ENCODE data around the gene INPP5A. TPM values are rescaled to one million over a fixed set of nuclear protein-coding genes. Genes with fewer than 3 reads are reported as not detected.
A peak's percentile ranks its signal among the peaks of the same experiment; 100 is the strongest.

INPP5A gene
- total and polyA plus RNA-seq, 5 donors = 60.0 to 116 (median 97.8) TPM

DNA sequence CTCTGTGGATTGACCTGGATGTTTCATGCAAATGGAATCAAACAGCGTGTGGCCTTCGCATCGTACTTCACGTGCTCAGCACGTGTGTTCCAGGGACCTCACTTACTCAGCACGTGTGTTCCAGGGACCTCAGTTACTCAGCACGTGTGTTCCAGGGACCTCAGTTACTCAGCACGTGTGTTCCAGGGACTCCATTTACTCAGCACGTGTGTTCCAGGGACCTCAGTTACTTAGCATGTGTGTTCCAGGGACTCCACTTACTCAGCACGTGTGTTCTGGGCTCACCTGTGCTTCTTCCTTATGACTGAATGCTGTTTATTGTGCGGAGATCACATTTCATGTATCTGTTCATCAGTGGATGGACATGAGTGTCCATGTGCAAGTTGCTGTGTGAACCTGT, 22.0 kb downstream of the INPP5A start:
- Histone ChIP-seq H3K27ac (ENCODE audit: low read length) (no peak overlapping the region), H3K9me3 (ENCODE audit: control insufficient read depth, low read length) (no peaks in the 10 kb centered on the region), H3K4me1 (ENCODE audit: control insufficient read depth, insufficient read depth, low read length) (peaks cover 7% of the 10 kb centered on the region), H3K4me3 (ENCODE audit: low read length) (no peak overlapping the region), H3K27me3 (ENCODE audit: control insufficient read depth, insufficient read depth) (no peaks in the 10 kb centered on the region)
- ATAC-seq = no peak
- intact Hi-C loops (cut with DNase I) = no loop called here
- WGBS = 90% methylated on average over 11 of the region's 11 CpGs
- DNase-seq = no peak

DNA sequence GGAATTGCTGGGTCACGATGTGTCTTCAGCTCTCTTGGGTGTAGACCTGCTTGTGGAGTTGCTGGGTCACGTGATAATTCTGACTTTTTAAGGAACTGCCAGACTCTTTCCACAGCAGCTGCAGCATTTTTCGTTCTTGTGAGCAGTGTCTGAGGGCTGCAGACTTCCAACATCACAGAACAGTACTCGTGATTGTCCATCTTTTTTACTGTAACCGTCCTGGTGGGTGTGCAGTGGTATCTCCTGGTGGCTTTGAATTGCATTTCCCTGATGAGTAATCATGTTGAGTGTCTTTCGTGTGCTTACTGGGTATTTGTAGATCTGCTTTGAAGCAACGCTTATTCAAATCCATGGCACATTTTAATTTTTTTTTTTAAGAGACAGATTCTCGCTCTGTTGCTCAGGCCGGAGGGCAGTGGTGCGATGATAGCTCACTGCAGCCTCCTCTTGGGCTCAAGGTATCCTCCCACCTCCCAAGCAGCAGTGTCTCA, 22.7 kb downstream of the INPP5A start:
- intact Hi-C loops (cut with DNase I) = no loop called here
- no peak overlapping the region for H3K4me3 ChIP-seq (ENCODE audit: low read length)
- H3K4me1 ChIP-seq (ENCODE audit: control insufficient read depth, insufficient read depth, low read length) = no peaks in the 10 kb centered on the region
- no peaks in the 10 kb centered on the region for H3K27me3 ChIP-seq (ENCODE audit: control insufficient read depth, insufficient read depth)
- DNase-seq (peak in 1 of 3 donors; percentile 0), ATAC-seq (no peak)
- no peaks in the 10 kb centered on the region for H3K9me3 ChIP-seq (ENCODE audit: control insufficient read depth, low read length)
- H3K27ac ChIP-seq (ENCODE audit: low read length) = no peak overlapping the region
- 49% methylated on average over 10 of the region's 10 CpGs for WGBS

DNA sequence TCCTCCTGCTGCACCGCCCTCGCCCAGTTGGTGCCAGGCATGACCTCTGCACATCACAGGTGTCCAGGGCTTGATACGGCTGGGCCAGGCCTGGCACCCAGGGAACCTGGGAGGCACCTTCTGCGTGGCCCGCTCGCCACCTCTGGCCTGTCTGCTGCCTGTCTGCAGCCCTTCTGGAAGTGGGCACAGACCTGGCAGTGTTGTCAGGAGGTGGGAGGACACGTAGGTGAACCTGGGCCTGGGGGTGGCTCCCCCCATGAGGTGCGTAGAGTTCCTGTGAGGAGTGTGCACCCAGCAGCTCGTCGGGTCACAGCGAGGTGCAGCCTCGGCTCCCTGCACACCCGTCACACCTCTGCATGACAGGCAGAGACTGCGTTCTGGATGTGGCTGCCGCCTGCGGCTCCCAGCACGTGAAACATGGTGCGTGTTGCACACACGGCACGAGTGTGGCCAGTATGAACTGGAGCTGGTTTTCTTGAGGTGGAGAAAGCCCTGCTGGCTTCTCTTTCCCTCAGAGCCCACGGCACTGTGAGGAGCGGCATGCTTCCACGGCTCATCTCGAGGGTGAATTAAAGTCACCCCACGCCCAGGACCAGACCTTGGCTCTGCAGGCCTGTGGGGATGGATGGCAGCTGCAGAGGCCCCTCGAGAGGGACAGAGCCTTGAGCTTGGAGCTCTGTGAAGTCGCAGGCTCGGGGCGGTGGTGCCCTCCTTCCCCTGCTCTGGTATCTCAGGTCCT, 24.8 kb downstream of the INPP5A start:
- peak in 2 of 3 donors; percentile 33 to 47 for DNase-seq
- intact Hi-C loops (cut with DNase I) = no loop called here
- 96% methylated on average over 29 of the region's 29 CpGs for WGBS
- Histone ChIP-seq H3K4me1 (ENCODE audit: control insufficient read depth, insufficient read depth, low read length) (no peaks in the 10 kb centered on the region), H3K4me3 (ENCODE audit: low read length) (no peak overlapping the region), H3K27me3 (ENCODE audit: control insufficient read depth, insufficient read depth) (no peaks in the 10 kb centered on the region), H3K27ac (ENCODE audit: low read length) (no peak overlapping the region), H3K9me3 (ENCODE audit: control insufficient read depth, low read length) (no peaks in the 10 kb centered on the region)
- no peak for ATAC-seq

DNA sequence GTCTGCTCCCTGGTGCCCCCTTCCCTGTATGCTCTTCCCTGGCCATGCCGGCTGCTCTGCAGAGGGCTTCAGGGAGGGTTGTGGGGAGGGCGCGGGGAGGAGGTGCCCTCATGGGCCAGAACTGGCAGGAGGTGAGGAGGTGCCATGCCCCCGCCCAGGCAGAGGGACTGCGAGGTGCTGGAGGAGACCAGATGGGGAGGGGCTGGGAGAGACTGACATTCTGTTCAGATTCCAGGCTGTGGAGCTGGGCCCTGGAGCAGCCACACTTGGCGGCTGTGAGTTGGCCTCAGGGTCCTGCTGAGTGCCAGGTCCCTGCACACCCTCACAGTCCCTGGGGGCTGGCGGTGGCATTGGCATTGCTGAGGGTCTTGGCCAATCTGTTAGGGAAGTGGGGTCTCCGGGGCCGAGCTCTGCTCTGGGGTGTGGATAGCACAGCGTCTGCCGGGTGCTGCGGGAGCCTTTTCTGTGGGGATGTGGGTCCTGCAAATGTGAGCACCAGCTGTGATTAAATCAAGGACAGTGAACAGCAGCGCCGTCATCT, 25.4 kb downstream of the INPP5A start:
- Histone ChIP-seq H3K4me3 (ENCODE audit: low read length) (no peak overlapping the region), H3K4me1 (ENCODE audit: control insufficient read depth, insufficient read depth, low read length) (no peaks in the 10 kb centered on the region), H3K27ac (ENCODE audit: low read length) (no peak overlapping the region), H3K27me3 (ENCODE audit: control insufficient read depth, insufficient read depth) (no peaks in the 10 kb centered on the region), H3K9me3 (ENCODE audit: control insufficient read depth, low read length) (no peaks in the 10 kb centered on the region)
- intact Hi-C loops (cut with DNase I) = no loop called here
- peak in 1 of 3 donors; percentile 33 for DNase-seq
- no peak for ATAC-seq
- WGBS = 90% methylated on average over 14 of the region's 14 CpGs

DNA sequence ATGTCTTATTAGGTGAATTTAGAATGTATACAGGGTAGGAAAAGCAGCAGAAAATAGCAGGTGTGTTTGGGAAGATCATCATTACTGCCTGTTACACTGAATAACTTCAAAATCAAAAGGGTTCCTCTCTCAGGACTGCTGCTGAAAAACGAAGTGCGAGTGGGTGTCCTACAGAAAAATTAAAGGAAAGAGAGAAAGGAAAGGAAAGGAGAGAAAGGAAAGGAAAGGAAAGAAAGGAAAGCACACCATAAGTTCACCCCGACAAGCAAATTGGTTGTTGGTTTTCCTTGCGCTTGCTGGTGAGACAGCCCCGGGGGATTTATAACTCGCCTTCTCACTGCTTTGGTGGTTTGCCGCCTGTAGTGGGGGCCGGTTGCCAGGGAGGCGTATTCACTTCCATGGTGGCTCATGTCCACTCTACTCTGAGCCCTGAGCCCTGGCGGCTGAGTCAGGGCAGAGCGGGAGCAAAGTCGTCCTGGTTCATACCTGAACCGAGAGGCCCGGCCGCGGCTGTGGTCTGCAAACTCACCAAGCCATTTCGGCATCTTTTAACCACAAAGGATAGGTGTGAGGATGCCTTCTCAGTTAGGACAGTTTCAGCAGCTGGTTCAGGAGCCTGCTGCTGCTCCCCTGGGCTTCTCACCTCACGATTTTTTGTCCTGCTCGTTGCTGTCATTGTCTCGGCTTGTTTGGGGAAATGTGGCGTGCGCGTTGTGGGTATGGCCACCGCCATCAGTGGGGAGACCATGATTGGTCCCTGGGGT, 26.1 kb downstream of the INPP5A start:
- intact Hi-C loops (cut with DNase I) = no loop called here
- DNase-seq = peak in 1 of 3 donors; percentile 43

DNA sequence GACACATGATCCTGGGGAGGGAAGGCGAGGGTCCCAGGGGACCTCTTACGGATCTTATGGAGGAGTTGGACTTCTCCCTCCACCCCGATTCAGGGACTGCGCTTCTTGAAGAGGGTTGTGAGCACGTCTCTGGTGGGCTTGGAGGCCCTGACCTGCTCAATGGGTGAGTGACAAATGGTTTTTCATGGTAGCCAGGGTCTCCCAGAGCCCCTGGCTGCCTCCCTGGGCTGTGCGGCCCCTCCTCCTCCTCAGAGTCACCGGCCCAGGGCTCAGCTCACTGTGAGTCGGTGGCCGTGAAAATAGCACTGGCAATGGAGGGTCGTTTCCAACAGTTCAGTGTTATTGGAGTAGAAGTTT, 26.6 kb downstream of the INPP5A start:
- DNase-seq = peak in 1 of 3 donors; percentile 25
- peak in 1 of 2 donors; percentile 8 for ATAC-seq

More for the DNA sequence above, 26.1 kb downstream of the INPP5A start:
- H3K4me3 ChIP-seq (ENCODE audit: low read length) = no peak overlapping the region
- H3K27me3 ChIP-seq (ENCODE audit: control insufficient read depth, insufficient read depth) = no peaks in the 10 kb centered on the region
- no peaks in the 10 kb centered on the region for H3K4me1 ChIP-seq (ENCODE audit: control insufficient read depth, insufficient read depth, low read length)
- 90% methylated on average over 24 of the region's 24 CpGs for WGBS
- no peaks in the 10 kb centered on the region for H3K9me3 ChIP-seq (ENCODE audit: control insufficient read depth, low read length)
- no peak overlapping the region for H3K27ac ChIP-seq (ENCODE audit: low read length)
- no peak for ATAC-seq

DNA sequence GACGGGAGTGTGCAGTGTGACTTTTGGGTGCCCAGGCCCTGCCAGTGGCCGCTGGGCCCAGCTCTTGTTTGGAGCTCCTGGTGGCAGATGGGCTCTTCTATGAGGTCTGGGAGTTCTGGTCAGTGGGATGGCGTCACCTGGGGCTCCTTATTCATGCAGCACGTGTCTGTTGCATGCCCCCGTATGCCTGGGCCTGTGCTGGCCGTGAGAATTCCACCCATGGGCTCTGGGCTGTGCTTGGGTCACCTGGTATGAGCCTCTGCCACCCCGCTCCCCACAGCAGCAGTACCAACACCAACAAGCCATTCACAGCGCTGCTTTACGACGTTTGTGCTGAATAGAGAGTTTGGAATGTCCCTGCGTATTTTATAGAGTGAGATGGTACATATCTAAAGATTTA, 27.1 kb downstream of the INPP5A start:
- 90% methylated on average over 11 of the region's 11 CpGs for WGBS
- H3K9me3 ChIP-seq (ENCODE audit: control insufficient read depth, low read length) = no peaks in the 10 kb centered on the region
- DNase-seq (peak in 1 of 3 donors; percentile 44), ATAC-seq (no peak)
- H3K27me3 ChIP-seq (ENCODE audit: control insufficient read depth, insufficient read depth) = no peaks in the 10 kb centered on the region
- intact Hi-C loops (cut with DNase I) = no loop called here
- no peak overlapping the region for H3K4me3 ChIP-seq (ENCODE audit: low read length)
- no peaks in the 10 kb centered on the region for H3K4me1 ChIP-seq (ENCODE audit: control insufficient read depth, insufficient read depth, low read length)
- H3K27ac ChIP-seq (ENCODE audit: low read length) = no peak overlapping the region

More for the DNA sequence above, 26.6 kb downstream of the INPP5A start:
- no peaks in the 10 kb centered on the region for H3K9me3 ChIP-seq (ENCODE audit: control insufficient read depth, low read length)
- no peaks in the 10 kb centered on the region for H3K4me1 ChIP-seq (ENCODE audit: control insufficient read depth, insufficient read depth, low read length)
- intact Hi-C loops (cut with DNase I) = no loop called here
- H3K27me3 ChIP-seq (ENCODE audit: control insufficient read depth, insufficient read depth) = no peaks in the 10 kb centered on the region
- WGBS = 88% methylated on average over 10 of the region's 10 CpGs
- no peak overlapping the region for H3K27ac ChIP-seq (ENCODE audit: low read length)
- no peak overlapping the region for H3K4me3 ChIP-seq (ENCODE audit: low read length)

DNA sequence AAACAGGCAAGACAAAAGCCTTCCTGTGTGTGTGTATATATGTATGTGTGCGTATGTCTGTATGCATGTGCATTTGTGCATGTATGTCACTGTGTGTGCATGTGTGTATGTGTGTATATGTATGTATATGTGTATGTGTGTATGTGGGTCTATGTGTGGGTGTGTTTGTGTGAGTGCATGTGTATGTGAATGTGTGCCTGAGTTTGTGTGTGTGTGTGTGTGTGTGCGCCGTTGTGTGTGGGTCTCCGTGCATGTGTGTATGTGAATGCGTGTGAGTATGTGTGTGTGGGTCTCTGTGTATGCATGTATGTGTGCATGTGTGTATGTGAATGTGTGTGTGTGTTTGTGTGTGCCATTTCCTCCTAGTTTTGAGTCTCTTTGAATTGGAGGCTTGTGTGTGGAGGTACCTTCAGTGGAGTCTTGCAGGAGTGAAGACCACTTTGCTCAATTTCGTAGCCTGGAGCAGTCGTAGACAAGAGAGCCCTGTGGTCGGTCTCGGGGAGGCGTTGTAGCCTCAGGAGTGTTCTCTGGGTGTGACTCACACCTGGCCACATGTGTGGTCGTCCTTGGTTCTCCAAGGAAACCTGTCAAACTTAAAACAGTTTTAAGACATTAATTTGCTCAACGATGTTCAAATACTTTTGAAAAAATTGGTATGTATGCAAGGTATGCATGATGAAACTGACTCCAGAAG, 28.1 kb downstream of the INPP5A start:
- Histone ChIP-seq H3K27me3 (ENCODE audit: control insufficient read depth, insufficient read depth) (no peaks in the 10 kb centered on the region), H3K9me3 (ENCODE audit: control insufficient read depth, low read length) (no peaks in the 10 kb centered on the region), H3K4me1 (ENCODE audit: control insufficient read depth, insufficient read depth, low read length) (no peaks in the 10 kb centered on the region), H3K4me3 (ENCODE audit: low read length) (no peak overlapping the region), H3K27ac (ENCODE audit: low read length) (no peak overlapping the region)
- ATAC-seq = no peak
- intact Hi-C loops (cut with DNase I) = no loop called here
- DNase-seq = peak in 1 of 3 donors; percentile 4
- 96% methylated on average over 12 of the region's 12 CpGs for WGBS

DNA sequence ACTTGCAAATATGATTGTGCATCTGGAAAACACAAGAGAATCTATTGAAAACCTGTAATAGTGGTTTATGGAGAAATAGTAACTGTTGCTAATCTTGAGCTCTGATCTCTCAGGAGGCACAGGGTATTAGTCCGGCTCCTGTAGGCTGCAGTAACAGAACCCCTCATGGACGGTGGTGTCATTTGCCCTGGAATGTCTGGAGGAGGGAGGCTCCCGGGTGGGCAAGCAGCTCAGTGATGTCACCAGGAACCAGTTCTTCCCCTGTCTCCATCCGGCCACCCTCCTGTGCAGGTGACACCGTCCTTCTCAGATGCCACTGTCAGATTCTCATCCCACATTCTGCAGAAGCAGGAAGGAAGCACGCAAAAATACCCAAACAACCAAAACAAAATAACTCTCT, 29.3 kb downstream of the INPP5A start:
- 72% methylated on average over 6 of the region's 6 CpGs for WGBS
- H3K27me3 ChIP-seq (ENCODE audit: control insufficient read depth, insufficient read depth) = no peaks in the 10 kb centered on the region
- no peak overlapping the region for H3K4me3 ChIP-seq (ENCODE audit: low read length)
- peaks cover 4% of the 10 kb centered on the region for H3K4me1 ChIP-seq (ENCODE audit: control insufficient read depth, insufficient read depth, low read length)
- intact Hi-C loops (cut with DNase I) = no loop called here
- ATAC-seq = no peak
- peak in 1 of 3 donors; percentile 1 for DNase-seq
- no peaks in the 10 kb centered on the region for H3K9me3 ChIP-seq (ENCODE audit: control insufficient read depth, low read length)
- no peak overlapping the region for H3K27ac ChIP-seq (ENCODE audit: low read length)

DNA sequence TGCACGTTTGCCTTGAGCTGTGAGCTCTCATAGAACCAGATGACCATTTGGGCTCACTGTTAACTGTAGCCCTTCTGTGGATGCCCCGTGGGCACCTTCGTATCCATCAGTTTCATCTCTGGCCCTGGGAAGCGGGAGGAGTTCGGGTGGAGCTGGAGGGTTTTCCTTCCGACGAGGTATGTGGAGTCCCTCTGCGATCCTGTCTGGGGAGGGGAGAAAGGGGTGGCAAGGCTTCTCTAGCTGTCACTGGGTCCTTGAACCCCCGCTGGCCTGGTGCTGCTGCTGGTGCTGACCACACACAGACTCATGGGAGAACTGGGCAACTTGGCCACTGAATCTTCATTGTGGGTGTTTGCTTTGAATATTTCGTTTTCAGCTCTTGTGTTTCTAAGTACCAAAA, 32.7 kb downstream of the INPP5A start:
- Histone ChIP-seq H3K27me3 (ENCODE audit: control insufficient read depth, insufficient read depth) (no peaks in the 10 kb centered on the region), H3K4me3 (ENCODE audit: low read length) (no peak overlapping the region), H3K4me1 (ENCODE audit: control insufficient read depth, insufficient read depth, low read length) (peaks cover 14% of the 10 kb centered on the region), H3K27ac (ENCODE audit: low read length) (no peak overlapping the region), H3K9me3 (ENCODE audit: control insufficient read depth, low read length) (no peaks in the 10 kb centered on the region)
- intact Hi-C loops (cut with DNase I) = no loop called here
- WGBS = 81% methylated on average over 10 of the region's 10 CpGs
- peak in 1 of 3 donors; percentile 2 for DNase-seq
- ATAC-seq = no peak
